Measurements from ENCODE around the gene NFAT5.
A peak's percentile ranks its signal among the peaks of the same experiment; 100 is the strongest.
"Not testable (repeated sequence)": the region's sequence is repeated elsewhere in the genome, so short reads cannot be mapped to it uniquely, and the experiment has no call there.

The NFAT5 gene

DNA sequence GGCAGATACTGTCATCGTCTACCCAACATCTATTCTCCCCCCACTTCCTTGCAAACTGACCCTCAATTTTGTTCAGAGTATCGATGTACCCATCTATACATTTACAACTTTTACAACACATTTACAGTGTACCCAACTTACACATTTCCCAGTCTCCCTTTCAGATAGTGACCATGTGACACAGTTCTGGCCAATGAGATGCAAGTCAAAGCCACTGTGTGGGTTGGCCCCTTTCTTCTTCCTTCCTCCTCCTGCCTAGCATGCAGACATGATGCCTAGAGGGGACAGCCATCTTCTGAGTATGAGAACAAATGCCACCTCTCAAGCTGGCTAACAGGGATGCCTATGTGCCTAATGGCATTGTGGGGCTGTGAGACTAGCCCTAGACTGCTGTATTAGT is 11.3 kb upstream of the NFAT5 start:
- no peak for DNase-seq

DNA sequence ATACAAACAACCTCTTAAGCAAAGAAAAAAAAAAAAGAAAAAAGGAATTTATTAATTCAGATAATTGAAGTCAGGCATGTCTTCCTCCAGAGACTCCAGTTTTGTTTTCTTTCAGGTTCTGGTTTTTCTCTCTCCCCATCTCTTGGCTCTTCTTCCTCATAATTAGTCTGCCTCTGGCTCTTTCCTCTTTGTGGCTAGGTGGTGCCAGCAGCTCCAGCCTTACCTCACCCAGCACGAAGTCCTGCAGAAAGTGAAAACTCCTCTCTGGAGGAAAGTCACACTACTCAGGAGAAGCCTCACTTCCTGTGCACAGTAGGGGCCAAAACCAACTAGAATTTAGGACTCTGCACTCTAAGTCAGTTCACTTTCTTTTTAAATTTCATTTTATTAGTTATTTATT is 10.3 kb upstream of the NFAT5 start:
- no peak for DNase-seq

DNA sequence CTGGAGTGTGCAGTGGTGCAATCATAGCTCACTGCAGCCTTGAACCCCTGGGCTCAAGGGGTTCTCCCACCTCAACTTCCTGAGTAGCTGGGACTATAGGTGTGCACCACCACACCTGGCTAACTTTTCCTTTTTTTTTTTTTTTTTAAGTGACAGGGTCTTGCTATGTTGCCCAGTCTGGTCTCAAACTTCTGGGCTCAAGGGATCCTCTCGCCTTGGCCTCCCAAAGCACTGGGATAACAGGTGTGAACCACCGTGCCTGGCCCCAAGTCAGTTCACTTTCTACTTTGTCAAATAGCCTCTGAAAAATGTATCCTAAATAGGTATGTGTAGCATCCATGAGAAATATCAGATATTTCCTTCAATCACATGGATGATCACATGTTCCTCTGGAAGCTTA is 9.9 kb upstream of the NFAT5 start:
- DNase-seq: no peak

DNA sequence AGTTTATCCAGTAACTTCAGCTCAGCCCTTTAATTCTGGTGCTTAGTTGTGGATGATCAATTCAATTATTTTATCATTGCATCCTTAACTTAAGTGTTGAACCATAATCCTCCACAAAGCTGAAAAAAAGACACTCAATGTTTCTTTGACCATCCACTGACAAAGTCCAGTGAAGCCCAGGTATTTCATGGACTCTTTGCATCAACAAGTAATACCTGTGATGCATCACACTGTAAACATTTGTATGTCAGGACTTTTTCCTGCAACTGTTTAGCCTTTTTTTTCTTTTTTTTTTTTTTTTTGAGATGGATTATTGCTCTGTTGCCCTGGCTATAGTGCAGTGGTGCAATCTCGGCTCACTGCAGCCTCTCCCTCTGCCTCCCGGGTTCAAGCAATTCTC is 6.6 kb upstream of the NFAT5 start:
- no peak for DNase-seq

DNA sequence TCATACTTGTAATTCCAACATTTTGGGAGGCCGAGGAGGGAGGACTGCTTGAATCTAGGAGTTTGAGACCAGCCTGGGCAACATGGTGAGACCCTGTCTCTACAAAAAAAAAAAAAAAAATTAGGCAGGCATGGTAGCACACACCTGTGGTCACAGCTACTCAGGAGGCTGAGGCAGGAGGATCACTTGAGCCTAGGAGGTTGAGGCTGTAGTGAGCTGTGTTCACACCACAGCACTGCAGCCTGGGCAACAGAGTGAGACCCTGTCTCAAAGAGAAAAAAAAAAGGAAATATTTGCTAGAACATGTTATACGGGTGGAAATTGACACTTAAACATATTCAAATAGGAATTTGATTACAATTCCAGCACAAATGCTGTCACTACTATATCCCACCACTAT is 4.4 kb upstream of the NFAT5 start:
- not testable (repeated sequence) for DNase-seq

DNA sequence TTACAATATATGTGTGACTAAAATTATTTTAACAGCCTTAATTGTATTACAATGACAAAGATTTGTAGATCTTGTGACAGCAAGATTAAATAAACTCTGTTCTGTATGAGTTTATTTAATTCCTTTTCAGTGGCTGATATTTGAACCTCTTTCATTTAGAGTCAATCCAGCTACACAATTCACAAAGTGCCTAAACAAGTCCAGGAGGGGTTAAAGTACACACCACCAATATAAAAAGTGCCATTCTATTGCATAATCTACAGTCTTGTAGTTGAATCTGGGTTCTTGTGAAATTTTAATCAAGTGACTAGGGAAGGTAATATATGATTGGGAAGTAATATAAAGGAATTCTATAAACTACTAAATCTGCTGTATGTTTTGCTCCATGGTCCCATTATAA is 3.9 kb upstream of the NFAT5 start:
- DNase-seq: no peak

DNA sequence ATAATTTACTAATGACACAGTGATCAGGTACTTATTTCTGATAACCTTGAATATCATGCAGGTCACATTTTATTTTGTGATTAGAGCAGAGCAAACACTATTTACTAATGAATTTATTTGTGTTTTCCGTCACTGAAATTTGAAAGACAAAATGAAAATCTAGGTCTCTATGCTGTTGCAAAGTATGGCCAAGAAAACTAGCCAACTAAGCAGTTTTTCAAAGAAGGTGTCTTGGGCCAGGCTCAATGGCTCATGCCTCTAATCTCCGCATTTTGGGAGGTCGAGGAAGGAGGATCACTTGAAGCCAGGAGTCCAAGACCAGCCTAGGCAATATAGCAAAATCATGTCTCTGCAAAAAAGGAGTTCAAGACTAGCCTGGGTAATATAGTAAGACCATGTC is 3.0 kb upstream of the NFAT5 start:
- no peak for DNase-seq

DNA sequence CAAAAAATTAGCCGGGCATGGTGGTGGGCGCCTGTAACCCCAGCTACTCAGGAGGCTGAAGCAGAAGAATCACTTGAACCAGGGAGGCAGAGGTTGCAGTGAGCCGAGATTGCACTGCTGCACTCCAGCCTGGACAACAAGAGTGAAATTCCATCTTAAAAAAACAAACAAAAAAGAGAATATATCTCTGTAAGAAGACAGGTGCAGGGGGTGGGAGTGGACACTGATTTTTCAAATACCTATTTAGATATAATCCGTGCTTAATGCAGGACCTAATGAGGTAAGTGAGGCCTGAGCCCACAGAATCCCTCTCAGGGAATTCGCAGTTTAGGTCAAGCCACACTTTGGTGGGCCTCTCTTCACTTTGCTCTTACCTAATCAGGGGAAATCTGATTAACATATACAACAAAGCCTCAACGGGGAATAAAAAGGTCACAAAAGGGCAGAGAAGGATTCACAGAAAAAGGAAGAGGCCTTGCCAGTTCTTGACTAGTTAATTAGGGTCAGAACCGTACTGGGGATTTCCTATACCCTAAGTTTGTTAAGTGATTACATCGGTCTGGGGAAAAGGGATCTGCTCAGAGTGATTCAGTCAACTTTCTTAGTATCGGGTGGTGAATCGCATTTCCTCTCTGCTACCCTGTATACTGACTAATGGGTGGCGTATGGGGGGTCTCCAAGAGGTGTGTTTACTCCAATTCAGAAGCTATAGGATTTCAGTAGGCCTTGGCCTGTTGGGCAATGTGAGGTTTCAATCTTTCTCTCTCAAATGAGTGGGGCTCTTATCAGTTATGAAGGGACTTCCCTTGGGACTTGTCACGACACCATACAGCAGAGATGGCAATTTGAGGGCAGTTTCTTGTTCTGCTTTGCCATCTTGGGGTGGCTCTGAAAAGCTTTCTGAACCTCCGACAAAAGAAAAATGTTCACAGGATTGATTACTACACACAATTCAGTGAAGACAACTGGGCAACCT is 1.9 kb upstream of the NFAT5 start:
- DNase-seq: no peak

DNA sequence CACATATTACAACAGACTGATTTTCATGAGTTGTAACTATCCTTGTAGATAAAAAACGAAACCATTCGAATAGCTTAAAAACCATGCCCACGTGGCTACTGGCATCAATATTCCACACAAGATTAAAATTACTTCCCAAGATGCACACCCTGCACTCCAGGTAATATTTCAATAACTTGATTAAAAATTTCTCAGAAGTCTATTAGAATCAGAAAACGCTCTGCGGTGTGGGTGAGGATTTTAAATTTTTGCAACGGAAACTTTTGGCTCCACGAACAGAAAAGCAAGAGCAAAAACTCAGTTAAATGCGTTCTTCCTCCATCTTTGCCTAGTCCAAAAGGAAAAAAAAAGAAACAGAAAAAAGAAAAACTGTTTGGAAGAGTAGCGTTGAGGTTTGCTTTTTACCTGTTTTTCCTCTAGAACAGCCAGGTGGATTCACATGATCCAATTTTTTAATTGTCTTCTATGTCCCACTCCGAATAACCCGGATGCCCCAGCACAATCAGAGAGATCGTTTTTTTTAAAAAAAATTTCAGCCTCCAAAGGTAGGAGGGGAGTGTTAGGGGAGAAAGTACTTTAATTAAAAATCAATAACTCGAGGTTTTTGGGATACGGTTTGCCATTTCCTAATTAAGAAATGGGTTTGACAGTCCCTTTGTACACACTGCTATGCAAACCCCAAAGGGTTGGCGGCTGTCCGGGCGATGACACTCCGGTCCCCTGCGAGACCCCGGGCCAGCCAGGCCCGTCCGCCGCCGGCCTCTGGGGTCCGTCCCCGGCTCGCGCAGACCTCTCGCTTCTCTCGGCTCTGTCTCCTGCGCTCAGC is 708 bp upstream of the NFAT5 start:
- DNase-seq: no peak

DNA sequence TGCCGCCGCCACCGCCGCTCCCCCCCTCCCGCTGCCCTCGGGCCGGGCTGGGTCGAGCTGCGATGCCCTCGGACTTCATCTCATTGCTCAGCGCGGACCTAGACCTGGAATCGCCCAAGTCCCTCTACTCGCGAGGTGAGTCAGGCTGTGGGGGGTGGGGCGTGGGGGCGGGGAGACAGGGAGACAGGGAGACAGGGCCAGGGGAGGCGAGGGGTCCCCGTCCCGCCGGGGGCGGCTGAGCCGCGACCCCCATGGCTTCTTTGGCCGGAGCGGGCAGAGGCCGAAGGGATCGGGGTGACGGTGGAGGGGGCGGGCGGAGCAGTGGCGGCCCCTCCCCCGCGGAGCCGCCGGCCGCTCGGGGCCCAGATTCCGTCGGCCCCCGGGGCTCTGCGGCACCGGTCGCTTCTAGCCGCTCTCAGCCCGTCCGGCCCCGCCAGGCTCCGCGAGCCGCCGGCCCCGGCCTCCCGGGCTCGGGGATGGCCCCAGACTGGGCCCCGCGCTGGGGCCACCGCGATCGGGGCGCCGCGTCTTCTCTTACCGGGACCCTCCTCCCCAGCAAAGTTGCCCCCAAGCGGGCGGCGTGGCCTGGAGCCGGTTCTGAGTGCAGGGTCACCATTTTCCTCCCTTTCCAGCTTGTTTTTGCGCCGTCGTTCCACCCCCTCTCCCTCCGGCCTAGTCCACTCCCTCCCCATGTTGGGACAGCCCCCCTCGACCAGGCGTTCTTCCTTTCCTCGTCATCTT is 644 bp downstream of the NFAT5 start:
- peak; percentile 78 for DNase-seq

DNA sequence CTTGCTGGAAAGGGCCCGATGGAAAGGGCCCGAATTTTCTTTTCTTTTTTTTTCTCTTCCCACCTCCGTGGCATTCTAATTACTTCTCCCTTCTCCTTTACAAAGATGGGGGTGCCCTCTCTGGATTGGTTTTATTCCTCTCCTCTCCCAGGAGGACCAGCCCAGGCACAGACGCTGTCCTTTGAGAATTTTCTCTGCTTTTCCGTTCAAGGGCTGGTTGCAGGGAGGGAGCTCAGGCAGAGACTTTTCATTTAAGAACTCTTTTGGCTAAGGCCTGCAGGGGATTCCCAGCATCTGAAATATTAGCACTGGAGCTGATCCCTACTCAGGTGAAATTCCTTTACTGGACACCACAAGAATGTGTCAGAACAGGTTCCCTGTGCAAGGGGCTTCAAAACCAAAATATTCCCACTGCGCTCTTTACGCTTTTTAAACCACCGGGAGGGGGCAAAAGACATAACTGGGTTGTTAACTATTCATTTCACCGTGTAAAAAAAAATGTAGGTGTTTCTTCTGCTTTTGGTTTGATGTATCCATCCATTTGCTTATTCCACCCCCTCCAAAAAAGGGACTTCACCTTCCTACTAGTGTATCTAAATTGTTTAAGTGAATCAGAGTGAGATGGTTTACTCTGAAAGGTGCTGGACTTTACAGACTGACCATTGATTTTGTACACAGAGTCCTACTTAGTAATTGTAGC is 1.4 kb downstream of the NFAT5 start:
- no peak for DNase-seq

DNA sequence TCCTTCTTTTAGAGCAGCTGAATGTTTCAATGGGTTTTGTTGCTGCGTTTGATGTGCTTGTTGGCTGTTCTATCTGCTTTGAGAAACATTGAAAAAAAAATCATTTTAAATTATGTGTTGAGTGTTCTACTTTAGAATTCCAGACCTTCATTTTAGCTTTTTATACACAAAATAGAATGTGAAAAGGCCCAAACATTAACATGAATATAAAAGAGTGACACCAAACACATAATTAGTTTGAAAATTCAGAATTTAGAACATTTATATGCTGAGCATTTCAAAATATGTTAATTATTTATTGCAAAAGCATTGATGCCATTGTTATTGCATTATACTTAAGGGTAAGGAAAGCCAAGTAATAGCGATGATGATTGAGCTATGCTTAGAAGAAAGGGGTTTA is 2.9 kb downstream of the NFAT5 start:
- DNase-seq: no peak

DNA sequence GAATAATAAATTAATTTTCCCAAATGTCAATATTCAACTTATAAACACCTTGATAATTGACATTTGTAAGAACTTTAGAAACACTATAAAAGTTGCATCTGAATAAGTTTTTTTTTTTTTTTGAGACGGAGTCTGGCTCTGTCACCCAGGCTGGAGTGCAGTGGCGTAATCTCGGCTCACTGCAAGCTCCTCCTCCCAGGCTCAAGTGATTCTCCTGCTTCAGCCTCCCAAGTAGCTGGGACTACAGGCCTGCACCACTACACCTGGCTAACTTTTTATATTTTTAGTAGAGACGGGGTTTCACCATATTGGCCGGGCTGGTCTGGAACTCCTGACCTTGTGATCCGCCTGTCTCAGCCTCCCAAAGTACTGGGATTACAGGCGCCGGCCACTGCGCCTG is 13.0 kb downstream of the NFAT5 start:
- DNase-seq: not testable (repeated sequence)

DNA sequence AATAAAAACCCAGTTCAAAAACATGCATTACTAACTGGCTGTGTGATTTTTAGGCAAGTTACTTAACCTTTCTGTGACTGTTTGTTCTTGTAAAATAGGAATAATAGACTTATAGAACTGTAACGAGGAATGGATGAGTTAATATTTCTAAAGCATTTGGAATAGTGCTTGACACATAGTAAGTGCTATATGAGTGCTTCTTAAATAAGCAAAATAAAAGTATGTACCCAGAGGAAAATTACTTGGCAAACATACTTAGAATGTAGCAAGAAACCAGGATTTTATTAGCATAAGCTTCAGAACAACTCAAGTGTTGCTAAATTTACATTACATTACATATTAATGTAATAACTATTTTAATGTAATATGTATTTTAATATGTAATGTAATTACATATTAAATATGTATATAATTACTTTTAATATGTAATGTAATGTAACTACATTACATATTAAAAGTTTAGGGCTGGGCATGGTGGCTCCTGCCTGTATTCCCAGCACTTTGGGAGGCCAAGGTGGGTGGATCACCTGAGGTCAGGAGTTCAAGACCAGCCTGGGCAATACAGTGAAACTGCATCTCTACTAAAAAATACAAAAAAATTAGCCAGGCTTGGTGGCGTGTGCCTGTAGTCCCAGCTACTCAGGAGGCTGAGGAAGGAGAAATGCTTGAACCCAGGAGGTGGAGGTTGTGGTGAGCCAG is 14.2 kb downstream of the NFAT5 start:
- DNase-seq: no peak

DNA sequence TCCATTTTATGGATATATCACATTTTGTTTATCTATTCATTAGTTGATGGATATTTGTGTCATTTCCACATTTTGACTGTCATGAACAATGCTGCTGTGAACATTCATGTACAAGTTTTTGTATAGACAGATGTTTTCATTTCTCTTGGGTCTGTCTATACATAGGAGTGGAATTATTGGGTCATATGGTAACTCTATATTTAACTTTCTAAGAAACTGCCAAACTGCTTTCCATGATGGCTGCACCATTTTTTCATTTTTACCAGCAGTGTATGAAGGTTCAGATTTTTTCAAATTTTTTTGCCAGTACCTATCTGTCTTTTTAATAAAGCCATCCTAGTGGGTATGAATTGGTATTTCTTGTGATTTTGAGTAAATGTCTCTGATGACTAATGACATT is 15.5 kb downstream of the NFAT5 start:
- no peak for DNase-seq

DNA sequence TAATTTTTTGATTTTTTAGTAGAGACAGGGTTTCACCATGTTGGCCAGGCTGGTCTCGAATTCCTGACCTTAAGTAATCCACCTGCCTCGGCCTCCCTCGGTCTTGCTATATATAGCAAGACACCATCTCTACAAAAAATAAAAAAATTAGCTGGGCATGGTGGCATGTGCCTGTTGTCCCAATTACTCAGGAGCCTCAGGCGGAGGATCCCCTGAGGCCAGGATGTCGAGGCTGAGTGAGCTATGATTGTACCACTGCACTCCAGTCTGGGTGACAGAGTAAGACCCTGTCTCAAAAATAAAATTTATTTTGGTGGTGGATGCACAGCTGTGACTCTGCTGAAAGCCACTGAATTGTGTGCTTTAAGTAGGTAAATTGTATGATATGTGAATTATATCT is 18.7 kb downstream of the NFAT5 start:
- not testable (repeated sequence) for DNase-seq

DNA sequence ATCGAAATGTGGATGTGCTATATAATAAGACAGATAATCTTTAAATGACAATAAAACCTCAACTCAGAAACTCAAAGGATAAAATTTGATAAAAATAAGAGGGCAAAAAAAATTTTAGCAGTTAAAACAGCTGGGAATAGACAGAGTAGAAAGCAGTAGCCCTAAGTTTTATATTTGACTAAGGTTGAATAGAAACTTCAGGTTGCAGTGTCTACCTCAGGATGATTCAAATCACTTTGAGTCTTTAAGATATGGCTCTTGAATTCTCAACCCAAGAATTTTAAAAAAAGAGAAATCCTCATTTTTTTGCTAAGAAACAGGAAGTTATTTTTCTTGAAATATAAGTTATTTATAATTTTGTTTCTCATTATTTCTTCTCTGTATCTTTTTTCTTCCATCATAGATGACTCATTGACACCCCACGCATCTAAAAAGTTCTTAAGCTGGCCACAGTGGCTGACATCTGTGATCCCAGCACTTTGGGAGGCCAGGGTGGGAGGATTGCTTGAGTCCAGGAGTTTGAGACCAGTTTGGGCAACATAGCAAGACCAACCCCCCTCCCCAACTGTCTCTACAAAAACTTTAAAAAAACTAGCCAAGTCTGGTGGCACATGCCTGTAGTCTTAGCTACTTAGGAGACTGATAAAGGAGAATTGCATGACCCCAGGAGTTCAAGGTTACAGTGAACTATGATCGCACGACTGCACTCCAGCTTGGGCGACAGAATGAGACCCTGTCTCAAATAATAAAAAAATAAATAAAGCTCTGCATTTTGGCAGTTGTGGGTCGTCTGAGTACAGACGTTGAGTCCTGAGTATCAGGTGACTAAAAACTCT is 23.9 kb downstream of the NFAT5 start:
- no peak for DNase-seq

DNA sequence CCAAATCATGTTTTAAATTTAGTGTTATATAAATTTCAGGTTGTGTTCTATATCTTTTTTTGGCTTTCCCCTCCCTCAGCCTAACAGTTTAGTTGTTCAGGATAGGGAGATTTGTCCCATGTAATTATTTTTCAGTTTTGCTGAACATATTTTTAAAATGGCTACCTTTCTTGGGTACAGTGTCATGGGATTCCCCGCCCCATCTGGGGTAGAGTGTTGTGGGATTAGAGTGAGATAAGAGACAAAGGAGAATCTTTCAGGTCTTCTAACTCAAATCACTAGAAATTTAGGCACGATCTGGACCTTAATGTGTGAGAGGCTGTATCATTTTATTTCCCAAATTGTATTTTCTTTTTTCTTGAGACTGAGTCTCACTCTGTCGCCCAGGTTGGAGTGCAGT is 24.8 kb downstream of the NFAT5 start:
- DNase-seq: no peak

DNA sequence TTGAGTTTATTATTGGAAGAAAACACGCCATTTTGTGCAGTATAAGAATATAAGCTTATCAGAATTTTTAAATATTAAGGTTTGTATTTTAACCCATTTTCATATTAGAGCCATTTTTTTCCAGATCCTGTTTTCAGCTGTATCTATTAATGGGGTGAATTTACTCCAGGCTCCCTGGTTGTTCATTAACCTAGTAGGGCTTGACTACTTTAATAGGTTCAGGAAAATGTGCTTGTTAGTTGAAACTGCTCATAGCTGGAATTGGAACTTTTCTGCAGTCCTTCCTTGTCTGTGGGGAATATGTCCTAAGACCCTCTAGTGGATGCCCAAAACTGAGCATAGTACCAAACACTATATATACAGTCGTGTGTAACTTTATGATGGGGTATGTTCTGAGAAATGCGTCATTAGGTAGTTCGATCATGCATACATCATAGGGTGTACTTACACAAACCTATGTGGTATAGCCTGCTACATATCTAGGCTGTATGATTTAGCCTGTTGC is 28.0 kb downstream of the NFAT5 start:
- no peak for DNase-seq

DNA sequence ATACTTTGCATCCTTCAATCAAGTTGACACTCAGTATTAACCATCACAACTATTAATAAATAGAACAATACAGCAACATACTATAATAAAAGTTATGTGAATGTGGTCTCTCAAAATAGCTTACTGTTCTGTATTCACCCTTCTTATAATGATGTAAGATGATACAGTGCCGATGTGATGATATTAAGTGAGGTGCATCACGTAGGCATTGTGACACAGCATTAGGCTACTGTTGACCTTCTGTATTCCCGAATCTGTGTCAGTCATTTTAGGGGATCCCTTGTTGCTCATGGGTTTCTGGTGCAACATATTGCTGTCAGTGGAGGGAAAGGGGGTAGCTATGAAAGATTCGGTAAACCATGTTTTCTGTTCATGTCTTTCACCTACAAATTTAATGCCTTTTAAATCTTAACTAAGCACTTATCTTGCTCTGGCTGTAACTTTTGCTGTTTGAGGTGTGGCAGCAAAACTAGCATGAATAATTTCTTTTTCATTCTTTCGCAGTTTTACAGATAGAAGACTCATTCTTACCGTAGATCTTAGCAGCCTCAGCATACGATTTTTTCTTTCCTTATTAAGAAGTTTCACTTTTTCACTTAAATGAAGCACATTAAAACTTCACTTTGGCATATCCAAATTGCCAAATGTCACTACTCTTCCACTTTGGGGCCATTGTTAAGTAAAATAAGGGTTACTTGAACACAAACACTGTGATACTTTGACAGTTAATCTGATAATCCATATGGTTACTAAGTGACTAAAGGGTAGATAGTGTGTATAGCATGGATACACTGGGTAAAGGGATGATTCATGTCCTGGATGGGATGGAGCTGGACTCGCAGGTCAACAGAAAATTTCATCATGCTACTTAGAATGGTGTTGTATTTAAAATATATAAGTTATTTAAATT is 29.6 kb downstream of the NFAT5 start:
- DNase-seq: no peak

All from left hindlimb (tissue), 1 donor.